22Rv1 (cell line): ENCODE results near the gene PPP2R5C.

ENCODE experiments used
- H3K27ac ChIP-seq: fragments of 450-650 bp; 2 replicates; pipeline ENCODE4 v1.5.1; 2017
- CTCF ChIP-seq: fragments of 450-650 bp; IDR thresholded peaks from 2 replicates; pipeline ENCODE4 v1.5.1; 2017; ENCODE audit warnings: mild to moderate bottlenecking
- ZFX ChIP-seq: fragments of 450-650 bp; IDR thresholded peaks from 2 replicates; pipeline ENCODE4 v1.6.1; 2017; ENCODE audit warnings: antibody characterized with exemption, borderline replicate concordance

The PPP2R5C gene

GRCh38 chr14:101939646-101940170 lies 178.2 kb downstream of the PPP2R5C start:
- TF ChIP-seq CTCF (no peak), ZFX (no peak)
- no peak overlapping the region for H3K27ac ChIP-seq

GRCh38 chr14:101944451-101944850 lies 182.9 kb downstream of the PPP2R5C start:
- TF ChIP-seq CTCF = no peak
- TF ChIP-seq ZFX = no peak
- no peak overlapping the region for H3K27ac ChIP-seq

- no peak for TF ChIP-seq CTCF
- TF ChIP-seq ZFX = no peak
- no peak overlapping the region for H3K27ac ChIP-seq
Observed at GRCh38 chr14:101945171-101945570, 183.7 kb downstream of the PPP2R5C start.

GRCh38 chr14:101947577-101947903 lies 186.0 kb downstream of the PPP2R5C start:
- H3K27ac ChIP-seq = peak overlapping the region; percentile 92
- no peak for TF ChIP-seq CTCF
- TF ChIP-seq ZFX = no peak

- peak overlapping the region; percentile 92 for H3K27ac ChIP-seq
- TF ChIP-seq CTCF (no peak), ZFX (no peak)
Observed at GRCh38 chr14:101947904-101948665, 186.6 kb downstream of the PPP2R5C start.

- H3K27ac ChIP-seq = peak overlapping the region; percentile 92
- TF ChIP-seq ZFX = no peak
- TF ChIP-seq CTCF = no peak
Observed at GRCh38 chr14:101948666-101949216, 187.2 kb downstream of the PPP2R5C start.

GRCh38 chr14:101950100-101950499 lies 188.6 kb downstream of the PPP2R5C start:
- no peak overlapping the region for H3K27ac ChIP-seq
- TF ChIP-seq ZFX = no peak
- TF ChIP-seq CTCF = no peak
